Measurements from ENCODE around the gene ISM1. TPM values are rescaled to one million over a fixed set of nuclear protein-coding genes. Genes with fewer than 3 reads are reported as not detected.

The ISM1 gene
- total and polyA plus RNA-seq, 2 experiments from 2014 or later, result 0.15 to 0.63 TPM

DNA sequence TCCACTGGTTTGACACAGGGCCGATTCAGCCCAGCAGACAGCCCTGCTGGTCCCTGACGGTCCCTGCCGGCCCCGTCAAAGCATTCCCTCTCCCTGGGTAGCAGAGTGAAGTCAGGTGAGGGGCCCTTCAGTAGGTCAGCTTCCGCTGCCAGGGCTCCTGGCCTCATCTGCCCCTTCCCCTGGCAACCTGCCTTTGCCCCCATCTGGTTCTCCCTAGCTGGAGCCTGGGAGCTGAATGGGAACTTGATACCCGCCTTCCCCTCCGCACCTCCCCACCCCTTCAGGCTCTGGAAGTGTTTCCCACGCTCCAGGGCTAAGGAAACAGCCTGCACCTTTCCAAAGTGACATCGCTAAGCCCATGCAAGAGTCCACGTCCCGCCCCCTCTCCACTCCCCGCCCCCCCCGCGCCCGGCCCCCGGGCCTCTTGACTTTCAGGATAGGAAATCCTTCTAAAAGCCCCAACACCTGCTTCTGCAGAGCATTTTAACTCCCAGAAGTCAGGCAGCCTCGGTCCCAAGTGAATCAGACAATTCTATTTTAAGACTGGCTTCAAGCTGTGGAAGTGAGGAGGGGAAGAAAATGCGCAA lies 53.3 kb downstream of the ISM1 start:
- peak; percentile 97 for ATAC-seq

More for the DNA sequence above, 53.3 kb downstream of the ISM1 start:
- Histone ChIP-seq H2AFZ (peak overlapping the region; percentile 90), H3K79me2 (replicated peaks; ENCODE audit: insufficient read depth) (no peaks in the 10 kb centered on the region), H3K27ac (ENCODE audit: low read depth) (no peak overlapping the region), H3K27me3 (ENCODE audit: insufficient read depth) (no peaks in the 10 kb centered on the region), H3K4me3 (peak overlapping the region; percentile 31; the same call in 1 of the 2 replicates), H3K4me1 (ENCODE audit: insufficient read depth) (peaks cover 7% of the 10 kb centered on the region), H4K20me1 (replicated peaks; ENCODE audit: insufficient read depth) (no peaks in the 10 kb centered on the region), H3K4me2 (peak overlapping the region; percentile 77), H3K9me2 (ENCODE audit: insufficient read depth) (peaks cover 20% of the 10 kb centered on the region), H3K36me3 (ENCODE audit: insufficient read depth) (no peaks in the 10 kb centered on the region), H3F3A (replicated peaks; ENCODE audit: low read depth) (no peaks in the 10 kb centered on the region)
- Mint-ChIP-seq H3K27me3 (ENCODE audit: insufficient read depth, low read depth, poor library complexity) (no peaks in the 10 kb centered on the region), H3K4me3 (peak overlapping the region; percentile 41; the same call in 1 of the 3 replicates), H3K9me3 (no peaks in the 10 kb centered on the region), H3K27ac (no peak overlapping the region; the same call in 1 of the 2 replicates), H3K4me1 (peaks cover 18% of the 10 kb centered on the region; the same call in 2 of the 3 replicates), H3K36me3 (ENCODE audit: low read depth) (no peaks in the 10 kb centered on the region)
- DNase-seq (ENCODE audit: low spot score), result peak; percentile 84
- TF ChIP-seq POLR2AphosphoS5 (IDR thresholded peaks at IDR 0.05; ENCODE audit: low read depth) (no peak), CREB1 (CRISPR knock-in tag; IDR thresholded peaks at IDR 0.05; ENCODE audit: low read depth) (no peak), EZH2 (IDR thresholded peaks at IDR 0.05; ENCODE audit: low read depth, unreplicated experiment) (no peak), STAT1 (IDR thresholded peaks at IDR 0.05; ENCODE audit: unreplicated experiment) (no peak), ZNF114 (CRISPR knock-in tag; IDR thresholded peaks at IDR 0.05) (no peak), EZH2phosphoT487 (IDR thresholded peaks at IDR 0.05; ENCODE audit: unreplicated experiment) (no peak)
- TF ChIP-seq, protein P1, sequence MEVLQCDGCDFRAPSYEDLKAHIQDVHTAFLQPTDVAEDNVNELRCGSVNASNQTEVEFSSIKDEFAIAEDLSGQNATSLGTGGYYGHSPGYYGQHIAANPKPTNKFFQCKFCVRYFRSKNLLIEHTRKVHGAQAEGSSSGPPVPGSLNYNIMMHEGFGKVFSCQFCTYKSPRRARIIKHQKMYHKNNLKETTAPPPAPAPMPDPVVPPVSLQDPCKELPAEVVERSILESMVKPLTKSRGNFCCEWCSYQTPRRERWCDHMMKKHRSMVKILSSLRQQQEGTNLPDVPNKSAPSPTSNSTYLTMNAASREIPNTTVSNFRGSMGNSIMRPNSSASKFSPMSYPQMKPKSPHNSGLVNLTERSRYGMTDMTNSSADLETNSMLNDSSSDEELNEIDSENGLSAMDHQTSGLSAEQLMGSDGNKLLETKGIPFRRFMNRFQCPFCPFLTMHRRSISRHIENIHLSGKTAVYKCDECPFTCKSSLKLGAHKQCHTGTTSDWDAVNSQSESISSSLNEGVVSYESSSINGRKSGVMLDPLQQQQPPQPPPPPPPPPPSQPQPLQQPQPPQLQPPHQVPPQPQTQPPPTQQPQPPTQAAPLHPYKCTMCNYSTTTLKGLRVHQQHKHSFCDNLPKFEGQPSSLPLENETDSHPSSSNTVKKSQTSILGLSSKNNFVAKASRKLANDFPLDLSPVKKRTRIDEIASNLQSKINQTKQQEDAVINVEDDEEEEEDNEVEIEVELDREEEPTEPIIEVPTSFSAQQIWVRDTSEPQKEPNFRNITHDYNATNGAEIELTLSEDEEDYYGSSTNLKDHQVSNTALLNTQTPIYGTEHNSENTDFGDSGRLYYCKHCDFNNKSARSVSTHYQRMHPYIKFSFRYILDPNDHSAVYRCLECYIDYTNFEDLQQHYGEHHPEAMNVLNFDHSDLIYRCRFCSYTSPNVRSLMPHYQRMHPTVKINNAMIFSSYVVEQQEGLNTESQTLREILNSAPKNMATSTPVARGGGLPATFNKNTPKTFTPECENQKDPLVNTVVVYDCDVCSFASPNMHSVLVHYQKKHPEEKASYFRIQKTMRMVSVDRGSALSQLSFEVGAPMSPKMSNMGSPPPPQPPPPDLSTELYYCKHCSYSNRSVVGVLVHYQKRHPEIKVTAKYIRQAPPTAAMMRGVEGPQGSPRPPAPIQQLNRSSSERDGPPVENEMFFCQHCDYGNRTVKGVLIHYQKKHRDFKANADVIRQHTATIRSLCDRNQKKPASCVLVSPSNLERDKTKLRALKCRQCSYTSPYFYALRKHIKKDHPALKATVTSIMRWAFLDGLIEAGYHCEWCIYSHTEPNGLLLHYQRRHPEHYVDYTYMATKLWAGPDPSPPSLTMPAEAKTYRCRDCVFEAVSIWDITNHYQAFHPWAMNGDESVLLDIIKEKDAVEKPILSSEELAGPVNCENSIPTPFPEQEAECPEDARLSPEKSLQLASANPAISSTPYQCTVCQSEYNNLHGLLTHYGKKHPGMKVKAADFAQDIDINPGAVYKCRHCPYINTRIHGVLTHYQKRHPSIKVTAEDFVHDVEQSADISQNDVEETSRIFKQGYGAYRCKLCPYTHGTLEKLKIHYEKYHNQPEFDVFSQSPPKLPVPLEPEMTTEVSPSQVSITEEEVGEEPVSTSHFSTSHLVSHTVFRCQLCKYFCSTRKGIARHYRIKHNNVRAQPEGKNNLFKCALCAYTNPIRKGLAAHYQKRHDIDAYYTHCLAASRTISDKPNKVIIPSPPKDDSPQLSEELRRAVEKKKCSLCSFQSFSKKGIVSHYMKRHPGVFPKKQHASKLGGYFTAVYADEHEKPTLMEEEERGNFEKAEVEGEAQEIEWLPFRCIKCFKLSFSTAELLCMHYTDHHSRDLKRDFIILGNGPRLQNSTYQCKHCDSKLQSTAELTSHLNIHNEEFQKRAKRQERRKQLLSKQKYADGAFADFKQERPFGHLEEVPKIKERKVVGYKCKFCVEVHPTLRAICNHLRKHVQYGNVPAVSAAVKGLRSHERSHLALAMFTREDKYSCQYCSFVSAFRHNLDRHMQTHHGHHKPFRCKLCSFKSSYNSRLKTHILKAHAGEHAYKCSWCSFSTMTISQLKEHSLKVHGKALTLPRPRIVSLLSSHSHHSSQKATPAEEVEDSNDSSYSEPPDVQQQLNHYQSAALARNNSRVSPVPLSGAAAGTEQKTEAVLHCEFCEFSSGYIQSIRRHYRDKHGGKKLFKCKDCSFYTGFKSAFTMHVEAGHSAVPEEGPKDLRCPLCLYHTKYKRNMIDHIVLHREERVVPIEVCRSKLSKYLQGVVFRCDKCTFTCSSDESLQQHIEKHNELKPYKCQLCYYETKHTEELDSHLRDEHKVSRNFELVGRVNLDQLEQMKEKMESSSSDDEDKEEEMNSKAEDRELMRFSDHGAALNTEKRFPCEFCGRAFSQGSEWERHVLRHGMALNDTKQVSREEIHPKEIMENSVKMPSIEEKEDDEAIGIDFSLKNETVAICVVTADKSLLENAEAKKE (CRISPR knock-in tag; IDR thresholded peaks at IDR 0.05), result no peak
- TF ChIP-seq, protein P2, sequence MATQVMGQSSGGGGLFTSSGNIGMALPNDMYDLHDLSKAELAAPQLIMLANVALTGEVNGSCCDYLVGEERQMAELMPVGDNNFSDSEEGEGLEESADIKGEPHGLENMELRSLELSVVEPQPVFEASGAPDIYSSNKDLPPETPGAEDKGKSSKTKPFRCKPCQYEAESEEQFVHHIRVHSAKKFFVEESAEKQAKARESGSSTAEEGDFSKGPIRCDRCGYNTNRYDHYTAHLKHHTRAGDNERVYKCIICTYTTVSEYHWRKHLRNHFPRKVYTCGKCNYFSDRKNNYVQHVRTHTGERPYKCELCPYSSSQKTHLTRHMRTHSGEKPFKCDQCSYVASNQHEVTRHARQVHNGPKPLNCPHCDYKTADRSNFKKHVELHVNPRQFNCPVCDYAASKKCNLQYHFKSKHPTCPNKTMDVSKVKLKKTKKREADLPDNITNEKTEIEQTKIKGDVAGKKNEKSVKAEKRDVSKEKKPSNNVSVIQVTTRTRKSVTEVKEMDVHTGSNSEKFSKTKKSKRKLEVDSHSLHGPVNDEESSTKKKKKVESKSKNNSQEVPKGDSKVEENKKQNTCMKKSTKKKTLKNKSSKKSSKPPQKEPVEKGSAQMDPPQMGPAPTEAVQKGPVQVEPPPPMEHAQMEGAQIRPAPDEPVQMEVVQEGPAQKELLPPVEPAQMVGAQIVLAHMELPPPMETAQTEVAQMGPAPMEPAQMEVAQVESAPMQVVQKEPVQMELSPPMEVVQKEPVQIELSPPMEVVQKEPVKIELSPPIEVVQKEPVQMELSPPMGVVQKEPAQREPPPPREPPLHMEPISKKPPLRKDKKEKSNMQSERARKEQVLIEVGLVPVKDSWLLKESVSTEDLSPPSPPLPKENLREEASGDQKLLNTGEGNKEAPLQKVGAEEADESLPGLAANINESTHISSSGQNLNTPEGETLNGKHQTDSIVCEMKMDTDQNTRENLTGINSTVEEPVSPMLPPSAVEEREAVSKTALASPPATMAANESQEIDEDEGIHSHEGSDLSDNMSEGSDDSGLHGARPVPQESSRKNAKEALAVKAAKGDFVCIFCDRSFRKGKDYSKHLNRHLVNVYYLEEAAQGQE (IDR thresholded peaks at IDR 0.05; ENCODE audit: unreplicated experiment), result no peak
- TF ChIP-seq, protein P3, sequence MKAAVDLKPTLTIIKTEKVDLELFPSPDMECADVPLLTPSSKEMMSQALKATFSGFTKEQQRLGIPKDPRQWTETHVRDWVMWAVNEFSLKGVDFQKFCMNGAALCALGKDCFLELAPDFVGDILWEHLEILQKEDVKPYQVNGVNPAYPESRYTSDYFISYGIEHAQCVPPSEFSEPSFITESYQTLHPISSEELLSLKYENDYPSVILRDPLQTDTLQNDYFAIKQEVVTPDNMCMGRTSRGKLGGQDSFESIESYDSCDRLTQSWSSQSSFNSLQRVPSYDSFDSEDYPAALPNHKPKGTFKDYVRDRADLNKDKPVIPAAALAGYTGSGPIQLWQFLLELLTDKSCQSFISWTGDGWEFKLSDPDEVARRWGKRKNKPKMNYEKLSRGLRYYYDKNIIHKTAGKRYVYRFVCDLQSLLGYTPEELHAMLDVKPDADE (IDR thresholded peaks at IDR 0.05), result no peak
